Lung microvascular endothelial cell (primary cell): ENCODE measurements around the gene FAM209B. TPM values are rescaled to one million over a fixed set of nuclear protein-coding genes. Genes with fewer than 3 reads are reported as not detected.
"Not testable (repeated sequence)": the region's sequence is repeated elsewhere in the genome, so short reads cannot be mapped to it uniquely, and the experiment has no call there.

Source experiments
- DNase-seq, 2 donors: peaks; one replicate each; pipeline versions ENCODE4 v3.0.0 to v3.0.0-alpha.2; 2010; ENCODE audit warnings: low read depth in 2 of 2
- total RNA-seq: library from RNA; depleted of rRNA; stranded (reverse); fragments of >200 nt; gene quantifications from 2 replicates; pipeline ENCODE4 v1.2.1, GENCODE V29; 2014

The FAM209B gene
- not detected in 2 replicates for total RNA-seq

DNA sequence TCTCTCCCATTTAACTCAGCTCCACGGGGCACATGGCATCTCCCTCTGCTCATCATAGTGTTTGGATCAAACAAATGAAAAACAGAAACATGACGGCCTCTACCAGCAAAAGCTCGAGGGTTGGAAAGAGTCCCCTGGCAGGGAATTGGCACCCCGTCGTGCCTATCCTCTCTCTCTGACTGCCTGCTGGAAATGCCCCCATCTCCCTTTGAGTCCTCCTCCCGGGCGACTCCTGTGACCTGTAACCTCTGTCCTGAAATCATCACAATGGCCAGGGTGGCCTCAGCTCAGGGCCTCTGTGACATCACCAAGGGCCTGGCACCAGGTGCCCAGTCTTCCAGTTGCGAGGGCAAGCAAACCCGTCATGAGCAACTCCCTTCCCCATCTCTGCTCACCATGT lies at the start of gene FAM209B:
FAM209B (plus strand) TSS at position 301 of the 400 bp plus-strand sequence; CDS start at position 397, 96 bp downstream.
- DNase-seq = not testable (repeated sequence)

DNA sequence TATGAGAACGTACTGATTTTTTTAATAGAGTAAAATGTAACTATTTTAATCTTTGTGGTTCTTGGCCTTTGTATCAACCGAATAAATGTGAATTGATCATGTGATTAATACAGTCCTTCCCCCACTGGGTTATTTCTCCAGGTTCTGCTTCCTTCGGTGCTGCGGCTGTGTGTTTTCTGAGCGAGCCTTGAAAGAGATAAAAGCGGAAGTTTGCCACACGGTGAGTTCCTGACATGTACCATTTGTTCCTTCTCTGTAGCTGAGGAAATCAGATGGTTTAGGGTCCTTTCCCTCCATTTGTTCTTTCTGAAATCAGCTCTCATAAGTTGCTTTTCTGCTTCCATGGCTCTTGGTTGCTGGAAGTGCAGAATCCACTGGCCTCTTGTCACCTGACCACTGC lies 49.1 kb upstream of the FAM209B start:
- peak in 1 of 2 donors; percentile 5 for DNase-seq

GRCh38 chr20:56487216-56487615 lies 45.8 kb upstream of the FAM209B start:
- DNase-seq = no peak

- DNase-seq = no peak
Measured at GRCh38 chr20:56488566-56488965, 44.5 kb upstream of the FAM209B start.

DNA sequence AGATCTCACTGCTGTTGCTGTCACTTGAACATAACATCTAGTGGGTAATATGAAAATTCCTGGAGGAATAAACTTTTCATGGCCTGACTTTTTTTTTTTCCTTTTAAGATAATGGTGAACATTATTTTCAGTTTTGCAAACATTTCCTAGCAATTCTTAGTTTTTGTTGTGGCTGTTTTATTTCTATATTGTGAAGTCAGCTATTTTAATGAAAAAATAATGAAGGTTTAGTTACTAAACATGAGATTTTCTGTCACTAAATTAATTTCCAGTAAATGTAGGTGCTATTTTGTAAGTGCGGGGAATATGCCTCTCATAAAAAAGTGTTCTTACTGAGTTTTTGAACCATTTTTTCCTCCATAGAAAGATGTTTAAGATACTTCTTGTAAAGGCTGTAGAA lies 31.9 kb upstream of the FAM209B start:
- DNase-seq = no peak

- DNase-seq = no peak
Measured at GRCh38 chr20:56503916-56504315, 29.1 kb upstream of the FAM209B start.

- peak; percentile 11 to 17 for DNase-seq
Measured at GRCh38 chr20:56504373-56505005, 28.6 kb upstream of the FAM209B start.

DNA sequence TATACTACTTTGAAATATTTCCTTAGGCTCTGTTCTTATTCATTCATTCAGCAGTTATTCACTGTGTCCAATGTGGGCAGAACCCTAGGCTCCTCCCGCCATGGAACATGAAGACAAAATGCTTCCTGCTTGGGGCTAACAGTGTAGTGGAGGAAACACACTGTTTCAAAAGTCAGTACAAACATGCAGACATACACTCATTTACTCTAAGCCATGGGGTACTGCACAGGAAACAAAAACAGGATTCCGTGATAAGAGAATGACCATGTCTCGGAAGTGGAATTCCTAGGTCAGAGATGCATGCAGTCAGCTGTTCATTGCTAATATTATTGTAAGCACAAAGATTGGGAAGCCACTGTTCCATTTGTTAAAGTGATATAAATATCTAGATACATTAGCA lies 26.9 kb upstream of the FAM209B start:
- peak; percentile 74 to 80 for DNase-seq

GRCh38 chr20:56511926-56512325 lies 21.1 kb upstream of the FAM209B start:
- DNase-seq = no peak

GRCh38 chr20:56513161-56514150 lies 19.6 kb upstream of the FAM209B start:
- DNase-seq = no peak

GRCh38 chr20:56516631-56517030 lies 16.4 kb upstream of the FAM209B start:
- no peak for DNase-seq

GRCh38 chr20:56517211-56517610 lies 15.8 kb upstream of the FAM209B start:
- no peak for DNase-seq

DNA sequence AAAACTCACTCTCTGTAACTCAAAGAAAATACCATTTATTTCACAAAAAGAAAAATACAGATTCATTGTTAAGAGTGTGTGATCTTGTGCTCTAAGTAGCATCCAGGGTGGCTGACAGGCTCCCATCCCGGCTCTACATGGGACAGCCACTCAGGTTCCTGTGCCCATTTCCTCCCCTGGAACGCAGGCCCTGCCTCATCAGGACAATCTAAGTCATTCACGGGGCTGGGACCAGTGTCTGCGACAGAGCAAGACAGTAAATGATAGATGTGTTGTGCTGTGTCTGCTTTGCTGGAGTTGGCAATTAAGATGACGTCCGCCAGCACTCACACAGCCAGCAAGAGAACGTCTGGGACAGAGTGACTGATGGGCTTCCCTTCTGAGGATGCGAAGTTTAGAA lies 15.4 kb upstream of the FAM209B start:
- DNase-seq = no peak

GRCh38 chr20:56518126-56518525 lies 14.9 kb upstream of the FAM209B start:
- no peak for DNase-seq

GRCh38 chr20:56518721-56519398 lies 14.2 kb upstream of the FAM209B start:
- no peak for DNase-seq

- DNase-seq = no peak
Measured at GRCh38 chr20:56519551-56519950, 13.5 kb upstream of the FAM209B start.

DNA sequence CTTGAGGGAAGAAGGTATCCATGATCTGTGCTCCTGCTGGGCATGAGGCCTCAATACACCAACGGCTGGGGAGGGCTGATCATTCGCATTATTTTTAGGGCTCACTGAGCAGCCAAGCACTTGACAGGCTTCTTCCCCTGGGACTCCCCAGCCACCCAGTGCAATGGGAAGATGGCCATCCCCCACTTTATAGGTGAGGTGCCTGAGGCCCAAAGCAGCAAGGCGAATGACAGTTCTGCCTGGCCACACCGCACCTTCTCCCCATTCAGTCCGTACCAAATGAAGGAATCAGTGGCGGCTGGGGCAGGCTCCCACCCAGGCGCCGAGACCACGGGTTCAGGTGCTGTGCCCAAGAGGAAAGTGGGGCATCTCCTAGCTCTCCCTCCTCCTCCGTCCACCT lies 12.9 kb upstream of the FAM209B start:
- no peak for DNase-seq

GRCh38 chr20:56520746-56521354 lies 12.2 kb upstream of the FAM209B start:
- not testable (repeated sequence) for DNase-seq

DNA sequence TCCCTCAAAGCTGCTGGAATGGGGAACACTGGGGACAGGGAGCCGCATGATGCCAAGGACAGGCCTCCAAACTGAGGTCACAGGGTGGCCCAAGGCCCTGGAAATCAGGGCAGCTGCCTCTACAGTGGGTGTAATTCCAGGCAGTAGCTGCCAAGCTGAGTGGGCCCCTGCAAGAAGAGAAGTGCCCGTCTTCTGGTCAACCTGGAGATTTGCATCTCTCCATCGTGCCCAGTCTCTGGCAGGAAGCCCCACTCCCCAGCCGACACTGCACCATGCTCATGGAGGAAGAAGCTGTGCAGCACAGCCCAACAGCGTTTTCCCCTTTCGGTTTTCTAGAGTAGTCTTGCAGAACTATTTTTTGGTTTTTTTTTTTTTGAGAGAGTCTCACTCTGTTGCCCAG lies 10.7 kb upstream of the FAM209B start:
- DNase-seq = no peak

- not testable (repeated sequence) for DNase-seq
Measured at GRCh38 chr20:56524444-56524843, 8.6 kb upstream of the FAM209B start, which contains the start of gene FAM209A. FAM209A (plus strand) TSS chr20:56524744; CDS start chr20:56524809, 65 bp downstream.

DNA sequence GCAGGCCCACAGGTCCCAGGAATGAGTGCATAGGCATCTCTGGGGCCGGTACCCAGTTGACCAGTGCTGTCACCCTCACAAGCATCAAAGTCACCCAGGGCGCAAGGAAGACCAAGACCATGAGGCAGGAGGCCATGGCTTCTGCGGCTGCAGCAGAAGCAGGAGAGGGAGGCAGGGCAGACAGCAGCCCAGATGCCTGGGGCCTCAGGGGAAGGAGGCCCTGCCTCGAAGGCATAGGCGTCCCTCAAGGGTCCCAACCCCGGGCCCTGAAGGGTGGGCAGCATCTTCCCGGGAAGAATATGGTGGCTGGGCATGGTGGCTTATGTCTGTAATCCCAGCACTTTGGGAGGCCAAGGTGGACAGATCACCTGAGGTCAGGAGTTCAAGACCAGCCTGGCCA lies 5.5 kb upstream of the FAM209B start:
- no peak for DNase-seq
